Stomach (tissue), 9 donors: ENCODE measurements around the gene KHDRBS2. TPM values are rescaled to one million over a fixed set of nuclear protein-coding genes. Genes with fewer than 3 reads are reported as not detected.

ENCODE experiments used
- DNase-seq, 2 donors: peaks; one replicate each; pipeline versions ENCODE4 v3.0.0 to v3.0.0-alpha.2; 2013 to 2019
- H3K27ac ChIP-seq, 5 donors: fragments of 200-600 bp in 4 of 5; sonication (generic) in 4 of 5; one replicate each; pipeline ENCODE4 v1.5.1; 2013 to 2019; ENCODE audit warnings: mild to moderate bottlenecking in 1 of 5, moderate library complexity in 1 of 5
- H3K27me3 ChIP-seq, 3 donors: fragments of 200-600 bp; sonication (generic); one replicate each; pipeline ENCODE4 v1.5.1; 2017 to 2019; ENCODE audit warnings: mixed run types in 1 of 3
- H3K36me3 ChIP-seq, 4 donors: fragments of 200-600 bp; sonication (generic); 1 replicate in 3 of 4; 2 replicates in 1 of 4; pipeline ENCODE4 v1.5.1; 2016 to 2019
- H3K4me1 ChIP-seq, 4 donors: fragments of 200-600 bp; sonication (generic); one replicate each; pipeline ENCODE4 v1.5.1; 2016 to 2019
- H3K4me3 ChIP-seq, 4 donors: fragments of 200-600 bp; sonication (generic) in 3 of 4; one replicate each; pipeline ENCODE4 v1.5.1; 2016 to 2019; ENCODE audit warnings: mild to moderate bottlenecking in 1 of 4
- H3K9me3 ChIP-seq, 4 donors: fragments of 200-600 bp; sonication (generic); one replicate each; pipeline ENCODE4 v1.5.1; 2016 to 2019
- EP300 ChIP-seq: sonication (generic); formaldehyde crosslinking; IDR thresholded peaks from one replicate; pipeline ENCODE4 v1.6.1; 2017; ENCODE audit warnings: antibody characterized with exemption
- POLR2A ChIP-seq, 4 donors: fragments of 450-650 bp; IDR thresholded peaks; one replicate each; pipeline ENCODE4 v1.6.1; 2016; ENCODE audit warnings: antibody characterized with exemption in 4 of 4, control low read depth in 2 of 4, mild to moderate bottlenecking in 1 of 4, moderate library complexity in 1 of 4
- POLR2AphosphoS5 ChIP-seq, 3 donors: sonication (generic); formaldehyde crosslinking; IDR thresholded peaks; one replicate each; pipeline ENCODE4 v1.6.1; 2016; ENCODE audit warnings: antibody characterized with exemption in 3 of 3
- WGBS, 5 donors: extraction: QIAGEN DNeasy Blood & Tissue Kit in 3 of 5; methylation state at CpG; one replicate each; pipeline versions ENCODE4 v1.1.5 to v1.1.7; 2013 to 2018; 5-methylcytosine and 5-hydroxymethylcytosine counted together
- intact Hi-C: fragments of 100-400 bp; cut with DNase I; formaldehyde crosslinking; loops from one replicate; pipeline ENCODE4 v1.15.1; 2023; ENCODE audit warnings: low total_unique reads
- polyA plus RNA-seq, 3 donors: library from polyadenylated mRNA; stranded (reverse); fragments of 200-250 nt; gene quantifications; one replicate each; pipeline ENCODE4 v1.2.3, GENCODE V29; 2013
- total RNA-seq, 5 donors: library from RNA; depleted of rRNA; stranded (reverse); fragments of >200 nt; gene quantifications; one replicate each; pipeline versions ENCODE4 v1.1.0 to v1.2.3, GENCODE V29; 2014 to 2016
- TF ChIP-seq, protein P1 (sequence below), 7 experiments: fragments of 450-650 bp in 4 of 7; fragments of 200-600 bp in 3 of 7; sonication (generic) in 3 of 7; IDR thresholded peaks; one replicate each; pipeline ENCODE4 v1.5.1; 2016 to 2019; ENCODE audit warnings: antibody characterized with exemption in 7 of 7, control low read depth in 2 of 7, mild to moderate bottlenecking in 1 of 7
- donor health status: healthy with polysubstance abuse.
- donor health status: Bipolar disorder and iron deficiency.
- donor health status: healthy.

Gene KHDRBS2
- total and polyA plus RNA-seq, 8 donors: 0.45 to 0.87 (median 0.73) TPM; not detected in 5

DNA sequence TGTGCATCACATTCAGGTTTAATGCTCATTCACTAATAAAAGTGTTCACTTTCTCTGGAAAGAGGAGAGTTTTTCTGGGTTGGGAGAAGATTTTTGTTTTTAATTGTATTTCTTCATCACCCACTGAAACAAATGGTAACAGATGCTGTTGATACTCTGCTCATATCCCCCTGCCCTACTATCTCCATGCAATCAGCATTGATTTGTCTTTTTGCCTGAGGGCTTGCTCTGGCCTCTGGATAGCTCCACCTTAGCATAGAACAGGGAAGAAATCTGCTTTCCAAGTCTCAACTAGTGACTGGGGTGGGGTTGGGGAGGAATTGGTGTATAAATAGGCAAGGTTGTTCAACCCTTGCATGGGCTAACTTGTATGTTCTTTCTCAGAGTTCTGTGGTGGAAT is 296.4 kb downstream of the KHDRBS2 start:
- H3K36me3 ChIP-seq: no peaks in the 10 kb centered on the region
- intact Hi-C loops: no loop called here
- H3K4me3 ChIP-seq: no peak overlapping the region
- TF ChIP-seq POLR2A (IDR thresholded peaks at IDR 0.05): no peak
- no peak for TF ChIP-seq EP300
- TF ChIP-seq, protein P1, sequence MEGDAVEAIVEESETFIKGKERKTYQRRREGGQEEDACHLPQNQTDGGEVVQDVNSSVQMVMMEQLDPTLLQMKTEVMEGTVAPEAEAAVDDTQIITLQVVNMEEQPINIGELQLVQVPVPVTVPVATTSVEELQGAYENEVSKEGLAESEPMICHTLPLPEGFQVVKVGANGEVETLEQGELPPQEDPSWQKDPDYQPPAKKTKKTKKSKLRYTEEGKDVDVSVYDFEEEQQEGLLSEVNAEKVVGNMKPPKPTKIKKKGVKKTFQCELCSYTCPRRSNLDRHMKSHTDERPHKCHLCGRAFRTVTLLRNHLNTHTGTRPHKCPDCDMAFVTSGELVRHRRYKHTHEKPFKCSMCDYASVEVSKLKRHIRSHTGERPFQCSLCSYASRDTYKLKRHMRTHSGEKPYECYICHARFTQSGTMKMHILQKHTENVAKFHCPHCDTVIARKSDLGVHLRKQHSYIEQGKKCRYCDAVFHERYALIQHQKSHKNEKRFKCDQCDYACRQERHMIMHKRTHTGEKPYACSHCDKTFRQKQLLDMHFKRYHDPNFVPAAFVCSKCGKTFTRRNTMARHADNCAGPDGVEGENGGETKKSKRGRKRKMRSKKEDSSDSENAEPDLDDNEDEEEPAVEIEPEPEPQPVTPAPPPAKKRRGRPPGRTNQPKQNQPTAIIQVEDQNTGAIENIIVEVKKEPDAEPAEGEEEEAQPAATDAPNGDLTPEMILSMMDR (IDR thresholded peaks at IDR 0.05): no peak
- no peak for TF ChIP-seq POLR2AphosphoS5 (IDR thresholded peaks at IDR 0.05)
- no peaks in the 10 kb centered on the region for H3K4me1 ChIP-seq
- no peak for DNase-seq
- H3K9me3 ChIP-seq: peaks cover 0 to 5% (median 0%) of the 10 kb centered on the region in 4 donors
- H3K27ac ChIP-seq: no peak overlapping the region
- H3K27me3 ChIP-seq: no peaks in the 10 kb centered on the region

GRCh38 chr6:61980622-61981021 is 305.4 kb downstream of the KHDRBS2 start:
- TF ChIP-seq, protein P1 (IDR thresholded peaks at IDR 0.05): no peak
- TF ChIP-seq POLR2A (IDR thresholded peaks at IDR 0.05) (no peak), POLR2AphosphoS5 (IDR thresholded peaks at IDR 0.05) (no peak), EP300 (no peak)
- DNase-seq: no peak
- 49 to 79% (median 58%) methylated on average over 1 of the region's 1 CpG for WGBS, 5 donors
- H3K4me3 ChIP-seq: no peak overlapping the region
- no peaks in the 10 kb centered on the region for H3K4me1 ChIP-seq
- intact Hi-C loops: no loop called here
- no peaks in the 10 kb centered on the region for H3K9me3 ChIP-seq
- no peak overlapping the region for H3K27ac ChIP-seq
- H3K36me3 ChIP-seq: no peaks in the 10 kb centered on the region
- no peaks in the 10 kb centered on the region for H3K27me3 ChIP-seq

DNA sequence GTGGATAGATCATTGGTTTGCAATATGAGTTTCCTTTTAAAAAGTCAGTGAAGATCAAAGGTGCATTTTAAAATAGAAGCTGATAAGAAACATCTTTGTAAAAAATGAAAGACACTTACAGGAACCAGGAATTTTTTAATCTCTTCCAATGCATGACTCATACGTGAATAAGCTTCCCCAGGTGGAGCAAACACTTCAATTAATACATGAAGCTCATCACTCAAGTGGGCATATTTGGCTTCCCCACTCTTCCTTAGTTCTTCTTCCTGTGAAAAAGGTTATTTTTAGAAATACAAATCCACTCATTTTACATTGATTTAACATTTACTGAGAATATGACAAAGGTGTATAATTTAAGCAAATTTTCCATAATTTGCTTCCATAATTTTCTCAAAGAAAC is 308.1 kb downstream of the KHDRBS2 start:
- TF ChIP-seq EP300: no peak
- TF ChIP-seq POLR2AphosphoS5 (IDR thresholded peaks at IDR 0.05): no peak
- TF ChIP-seq POLR2A (IDR thresholded peaks at IDR 0.05): no peak
- TF ChIP-seq, protein P1 (IDR thresholded peaks at IDR 0.05): no peak
- no peak for DNase-seq

DNA sequence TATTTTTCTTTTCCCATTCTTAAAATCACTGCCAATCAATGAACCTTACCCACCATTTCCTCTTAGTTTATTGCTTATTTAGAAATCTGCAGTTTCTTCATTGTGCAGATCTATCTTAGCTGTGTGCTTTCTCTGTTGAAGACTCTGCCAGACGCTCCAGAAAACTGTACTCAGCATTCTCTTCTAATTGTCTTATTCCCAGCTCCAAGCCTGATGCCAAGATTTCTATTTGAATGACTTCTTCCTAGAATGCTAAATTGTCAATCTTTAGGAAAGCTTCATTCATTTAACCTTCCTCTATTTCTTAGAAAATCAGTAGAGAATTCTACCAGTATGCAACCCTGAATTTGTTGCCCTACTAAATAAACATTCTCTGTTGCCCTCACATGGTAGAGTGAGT is 308.9 kb downstream of the KHDRBS2 start:
- no peak for TF ChIP-seq POLR2A (IDR thresholded peaks at IDR 0.05)
- TF ChIP-seq, protein P1 (IDR thresholded peaks at IDR 0.05): no peak
- no peak for TF ChIP-seq EP300
- TF ChIP-seq POLR2AphosphoS5 (IDR thresholded peaks at IDR 0.05): no peak
- H3K27me3 ChIP-seq: no peaks in the 10 kb centered on the region
- no peak overlapping the region for H3K4me3 ChIP-seq
- no peaks in the 10 kb centered on the region for H3K4me1 ChIP-seq
- 53 to 76% (median 73%) methylated on average over 1 of the region's 1 CpG for WGBS, 5 donors
- no peaks in the 10 kb centered on the region for H3K9me3 ChIP-seq
- H3K36me3 ChIP-seq: no peaks in the 10 kb centered on the region
- peak in 1 of 2 donors; percentile 2 for DNase-seq
- H3K27ac ChIP-seq: no peak overlapping the region
- intact Hi-C loops: no loop called here

More for the DNA sequence above, 308.1 kb downstream of the KHDRBS2 start:
- Histone ChIP-seq H3K9me3 (no peaks in the 10 kb centered on the region), H3K4me1 (no peaks in the 10 kb centered on the region), H3K27ac (no peak overlapping the region), H3K36me3 (no peaks in the 10 kb centered on the region), H3K27me3 (no peaks in the 10 kb centered on the region), H3K4me3 (no peak overlapping the region)
- WGBS, 5 donors: 50 to 66% (median 62%) methylated on average over 1 of the region's 1 CpG
- intact Hi-C loops: no loop called here
